SK-N-DZ (cell line): ENCODE measurements around the gene CDH1.

Experiments
- DNase-seq: peaks from one replicate; pipeline ENCODE4 v3.0.0-alpha.2; 2015; ENCODE audit warnings: low spot score
- small RNA-seq, 2 experiments: library from RNA; depleted of rRNA; stranded (forward); fragments of <200 nt; gene quantifications; one replicate each; pipeline ENCODE3, GENCODE V24; 2014

Gene CDH1

GRCh38 chr16:68850481-68850880 is 113.4 kb downstream of the CDH1 start:
- no peak for DNase-seq

- DNase-seq = no peak
Observed at GRCh38 chr16:68851601-68852000, 114.5 kb downstream of the CDH1 start.

- DNase-seq = no peak
Observed at GRCh38 chr16:68857479-68857878, 120.4 kb downstream of the CDH1 start.

- DNase-seq = no peak
Observed at GRCh38 chr16:68859828-68860227, 122.7 kb downstream of the CDH1 start.

GRCh38 chr16:68860978-68861892 is 124.1 kb downstream of the CDH1 start:
- DNase-seq = no peak

GRCh38 chr16:68866933-68867332 is 129.8 kb downstream of the CDH1 start:
- DNase-seq = no peak

GRCh38 chr16:68869492-68870088 is 132.5 kb downstream of the CDH1 start:
- DNase-seq = no peak

- DNase-seq = no peak
Observed at GRCh38 chr16:68873635-68874471, 136.8 kb downstream of the CDH1 start.

GRCh38 chr16:68875871-68876270 is 138.8 kb downstream of the CDH1 start:
- DNase-seq = no peak

- DNase-seq = no peak
Observed at GRCh38 chr16:68883685-68884084, 146.6 kb downstream of the CDH1 start.

GRCh38 chr16:68884401-68884800 is 147.3 kb downstream of the CDH1 start:
- no peak for DNase-seq

Small RNA genes within 50 kb of the gene (small RNA-seq; reads per million reads assigned to genes)
- gene RNA5SP429 = 0 reads per million in 2 experiments
